Measurements from ENCODE around the gene SEMA4A. TPM values are rescaled to one million over a fixed set of nuclear protein-coding genes. Genes with fewer than 3 reads are reported as not detected.

The SEMA4A gene
- polyA plus RNA-seq, 6 donors from 2014 or later: 23.3 to 37.3 (median 29.5) TPM

Other genes starting within 250 kb of the SEMA4A start
- 10 to 100 TPM in 5 of 6 donors, 1 to 10 TPM in 1; 5.2 to 30.0 (median 20.9) TPM for gene RIT1, start 242.2 kb upstream of the SEMA4A start, polyA plus RNA-seq (ENCODE audit: low read depth in 6 of 6)
- 10 to 100 TPM in 1 of 6 donors, 1 to 10 TPM in 5; 5.5 to 10.7 (median 7.2) TPM for gene KHDC4, start 219.2 kb upstream of the SEMA4A start, polyA plus RNA-seq (ENCODE audit: low read depth in 6 of 6)
- 1 to 10 TPM in 1 of 6 donors, under 1 TPM in 2, not detected in 3; 0.21 to 1.2 (median 0.36) TPM for gene RXFP4, start 211.9 kb upstream of the SEMA4A start, polyA plus RNA-seq (ENCODE audit: low read depth in 6 of 6)
- 10 to 100 TPM in 5 of 6 donors, 1 to 10 TPM in 1; 6.9 to 48.4 (median 27.7) TPM for gene ARHGEF2, start 175.0 kb upstream of the SEMA4A start, polyA plus RNA-seq (ENCODE audit: low read depth in 6 of 6)
- gene SSR2, start 132.6 kb upstream of the SEMA4A start, polyA plus RNA-seq (ENCODE audit: low read depth in 6 of 6): 100 to 1,000 TPM; 243 to 278 (median 256) TPM
- 1 to 10 TPM; 4.7 to 9.0 (median 6.1) TPM for gene UBQLN4, start 99.8 kb upstream of the SEMA4A start, polyA plus RNA-seq (ENCODE audit: low read depth in 6 of 6)
- gene LAMTOR2, start 98.8 kb upstream of the SEMA4A start, polyA plus RNA-seq (ENCODE audit: low read depth in 6 of 6): 100 to 1,000 TPM in 5 of 6 donors, 10 to 100 TPM in 1; 99.5 to 139 (median 114) TPM
- gene RAB25, start 92.4 kb upstream of the SEMA4A start, polyA plus RNA-seq (ENCODE audit: low read depth in 6 of 6): not detected
- gene MEX3A, start 71.1 kb upstream of the SEMA4A start, polyA plus RNA-seq (ENCODE audit: low read depth in 6 of 6): under 1 TPM in 2 of 6 donors, not detected in 4; 0.05 to 0.13 TPM
- 1 to 10 TPM in 4 of 6 donors, under 1 TPM in 2; 0.33 to 3.0 (median 1.4) TPM for gene LMNA, start 38.9 kb upstream of the SEMA4A start, polyA plus RNA-seq (ENCODE audit: low read depth in 6 of 6)
- gene SLC25A44, start 40.5 kb downstream of the SEMA4A start, polyA plus RNA-seq (ENCODE audit: low read depth in 6 of 6): 10 to 100 TPM in 4 of 6 donors, 1 to 10 TPM in 1, not detected in 1; 9.3 to 16.8 (median 12.9) TPM
- gene PMF1, start 59.4 kb downstream of the SEMA4A start, polyA plus RNA-seq (ENCODE audit: low read depth in 6 of 6): 100 to 1,000 TPM; 107 to 157 (median 115) TPM
- gene BGLAP, start 88.6 kb downstream of the SEMA4A start, polyA plus RNA-seq (ENCODE audit: low read depth in 6 of 6): 1 to 10 TPM in 1 of 6 donors, not detected in 5; 1.1 TPM
- gene PAQR6, start 94.5 kb downstream of the SEMA4A start, polyA plus RNA-seq (ENCODE audit: low read depth in 6 of 6): not detected
- gene SMG5, start 129.2 kb downstream of the SEMA4A start, polyA plus RNA-seq (ENCODE audit: low read depth in 6 of 6): 10 to 100 TPM in 5 of 6 donors, 1 to 10 TPM in 1; 8.3 to 30.9 (median 12.6) TPM
- gene TMEM79, start 130.7 kb downstream of the SEMA4A start, polyA plus RNA-seq (ENCODE audit: low read depth in 6 of 6): 10 to 100 TPM in 3 of 6 donors, 1 to 10 TPM in 3; 6.9 to 13.0 (median 9.5) TPM
- gene GLMP, start 142.1 kb downstream of the SEMA4A start, polyA plus RNA-seq (ENCODE audit: low read depth in 6 of 6): 10 to 100 TPM in 2 of 6 donors, 1 to 10 TPM in 4; 6.3 to 13.4 (median 8.9) TPM
- not detected for gene VHLL, start 145.7 kb downstream of the SEMA4A start, polyA plus RNA-seq (ENCODE audit: low read depth in 6 of 6)
- gene CCT3, start 184.7 kb downstream of the SEMA4A start, polyA plus RNA-seq (ENCODE audit: low read depth in 6 of 6): 100 to 1,000 TPM; 161 to 293 (median 183) TPM
- gene TSACC, start 184.9 kb downstream of the SEMA4A start, polyA plus RNA-seq (ENCODE audit: low read depth in 6 of 6): 1 to 10 TPM in 1 of 6 donors, not detected in 5; 1.2 TPM
- not detected for gene RHBG, start 215.6 kb downstream of the SEMA4A start, polyA plus RNA-seq (ENCODE audit: low read depth in 6 of 6)